Spleen (tissue), 11 donors: ENCODE measurements around the gene C10orf62. TPM values are rescaled to one million over a fixed set of nuclear protein-coding genes. Genes with fewer than 3 reads are reported as not detected.

ENCODE experiments used
- DNase-seq: peaks from one replicate; pipeline ENCODE4 v3.0.0-alpha.2; 2020
- H3K27ac ChIP-seq, 8 donors: fragments of 200-600 bp; sonication (generic) in 7 of 8; 1 replicate in 4 of 8; 2 replicates in 4 of 8; pipeline versions ENCODE4 v1.5.0 to v1.8.0; 2016 to 2021; ENCODE audit warnings: inconsistent platforms in 4 of 8, mild to moderate bottlenecking in 4 of 8, moderate library complexity in 1 of 8
- H3K27me3 ChIP-seq, 7 donors: fragments of 200-600 bp; sonication (generic) in 6 of 7; replicated peaks in 1 of 7; 1 replicate in 4 of 7; 2 replicates in 3 of 7; pipeline versions ENCODE4 v1.5.0 to v1.8.0; 2016 to 2021; ENCODE audit warnings: inconsistent platforms in 3 of 7, mild to moderate bottlenecking in 1 of 7
- H3K36me3 ChIP-seq, 6 donors: fragments of 200-600 bp; sonication (generic) in 5 of 6; 1 replicate in 4 of 6; 2 replicates in 2 of 6; pipeline versions ENCODE4 v1.5.0 to v1.8.0; 2016 to 2021; ENCODE audit warnings: inconsistent platforms in 2 of 6
- H3K4me1 ChIP-seq, 6 donors: fragments of 200-600 bp; sonication (generic) in 5 of 6; 1 replicate in 3 of 6; 2 replicates in 3 of 6; pipeline versions ENCODE4 v1.5.0 to v1.8.0; 2016 to 2021; ENCODE audit warnings: inconsistent platforms in 3 of 6
- H3K4me3 ChIP-seq, 8 donors: fragments of 200-600 bp; sonication (generic) in 7 of 8; 1 replicate in 4 of 8; 2 replicates in 4 of 8; pipeline versions ENCODE4 v1.5.0 to v1.8.0; 2016 to 2021; ENCODE audit warnings: inconsistent platforms in 4 of 8, mild to moderate bottlenecking in 4 of 8, moderate library complexity in 2 of 8
- H3K9me3 ChIP-seq, 8 donors: fragments of 200-600 bp; sonication (generic) in 7 of 8; 1 replicate in 4 of 8; 2 replicates in 4 of 8; pipeline versions ENCODE4 v1.5.0 to v1.8.0; 2016 to 2021; ENCODE audit warnings: inconsistent platforms in 4 of 8
- CTCF ChIP-seq, 11 experiments: fragments of 200-600 bp in 7 of 11; fragments of 450-650 bp in 4 of 11; sonication (generic) in 4 of 11; IDR thresholded peaks in 8 of 11; conservative IDR thresholded peaks in 3 of 11; 1 replicate in 7 of 11; 2 replicates in 4 of 11; pipeline versions ENCODE4 v1.4.0 to v1.8.0; 2016 to 2021; ENCODE audit warnings: antibody characterized with exemption in 11 of 11, inconsistent platforms in 4 of 11, mild to moderate bottlenecking in 1 of 11
- POLR2A ChIP-seq, 3 donors: fragments of 450-650 bp; IDR thresholded peaks; one replicate each; pipeline ENCODE4 v1.5.1; 2017; ENCODE audit warnings: antibody characterized with exemption in 3 of 3, mild to moderate bottlenecking in 1 of 3
- POLR2AphosphoS5 ChIP-seq, 3 donors: sonication (generic); formaldehyde crosslinking; IDR thresholded peaks; one replicate each; pipeline ENCODE4 v1.5.1; 2017; ENCODE audit warnings: antibody characterized with exemption in 3 of 3
- WGBS, 5 donors: extraction: QIAGEN DNeasy Blood & Tissue Kit in 3 of 5; methylation state at CpG; one replicate each; pipeline versions ENCODE4 v1.1.5 to v1.1.7; 2013 to 2018; 5-methylcytosine and 5-hydroxymethylcytosine counted together
- intact Hi-C: fragments of 100-400 bp; cut with DNase I; formaldehyde crosslinking; loops from one replicate; pipeline ENCODE4 v1.15.0; 2023; ENCODE audit warnings: low total_unique reads
- polyA plus RNA-seq, 3 donors: library from polyadenylated mRNA; stranded (reverse); fragments of 200-250 nt; gene quantifications; one replicate each; pipeline ENCODE4 v1.2.1, GENCODE V29; 2013
- total RNA-seq, 7 donors: library from RNA; depleted of rRNA in 3 of 7; stranded (reverse); fragments of >200 nt in 3 of 7; fragmentation: NEBNext Ultra II Directional in 4 of 7; extraction: Animal tissue kit (Norgen Biotek cat#: 25700) in 4 of 7; gene quantifications; one replicate each; pipeline versions ENCODE4 v1.1.0 to v1.2.1, GENCODE V29; 2016 to 2021
- donor health status: healthy with polysubstance abuse.
- donor health status: DM: no; HTN: no; CAD: no; lungs with moderate emphysema.
- donor health status: DM: no; HTN: no; CAD: no.
- donor health status: Bipolar disorder and iron deficiency.
- donor health status: healthy.
- donor health status: DM: no; HTN: no; CAD: no.
- donor health status: DM: yes; HTN: yes; CAD: no.

The C10orf62 gene
- total and polyA plus RNA-seq, 10 donors, result not detected

DNA sequence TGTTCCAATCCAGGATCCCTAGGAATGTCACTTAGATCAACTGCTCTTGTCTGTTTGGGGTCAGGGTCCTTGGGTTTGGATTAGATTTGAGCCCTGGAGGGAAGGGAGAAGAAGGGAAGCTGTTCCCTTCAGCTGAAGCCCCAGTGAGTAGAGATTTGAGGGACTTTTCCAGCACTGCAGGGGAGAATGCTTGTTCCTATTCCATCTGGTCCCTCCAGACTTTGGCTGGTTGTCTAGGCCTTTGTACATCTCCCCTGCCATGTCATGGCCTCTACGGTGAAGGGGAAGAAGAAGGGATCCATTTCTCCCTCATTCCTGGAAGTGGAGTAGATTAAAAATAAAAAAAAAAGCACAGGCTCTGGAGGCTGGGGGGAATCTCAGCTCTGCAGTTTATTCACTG is 11.1 kb downstream of the C10orf62 start:
- Histone ChIP-seq H3K4me1 (peaks cover 0 to 11% (median 0%) of the 10 kb centered on the region in 6 donors), H3K27me3 (no peaks in the 10 kb centered on the region), H3K4me3 (no peak overlapping the region), H3K27ac (no peak overlapping the region), H3K36me3 (no peaks in the 10 kb centered on the region), H3K9me3 (no peaks in the 10 kb centered on the region)
- intact Hi-C loops, result no loop called here
- TF ChIP-seq CTCF (IDR thresholded peaks at IDR 0.05 in 8 of 11, conservative IDR thresholded peaks at IDR 0.05 in 3 of 11), result no peak
- TF ChIP-seq POLR2A (IDR thresholded peaks at IDR 0.05), result no peak
- no peak for TF ChIP-seq POLR2AphosphoS5 (IDR thresholded peaks at IDR 0.05)
- DNase-seq, result no peak
- WGBS, 5 donors, result 81 to 100% (median 94%) methylated on average over 1 of the region's 1 CpG

GRCh38 chr10:97601268-97602215 is 12.0 kb downstream of the C10orf62 start:
- 83 to 93% (median 89%) methylated on average over 12 to 21 of the region's 21 CpGs for WGBS, 5 donors
- Histone ChIP-seq H3K4me1 (peaks cover 0 to 8% (median 0%) of the 10 kb centered on the region in 6 donors), H3K27ac (no peak overlapping the region), H3K9me3 (no peaks in the 10 kb centered on the region), H3K36me3 (no peaks in the 10 kb centered on the region), H3K27me3 (no peaks in the 10 kb centered on the region), H3K4me3 (no peak overlapping the region)
- no peak for DNase-seq
- intact Hi-C loops, result no loop called here
- TF ChIP-seq POLR2A (IDR thresholded peaks at IDR 0.05), result no peak
- no peak for TF ChIP-seq CTCF (IDR thresholded peaks at IDR 0.05 in 8 of 11, conservative IDR thresholded peaks at IDR 0.05 in 3 of 11)
- TF ChIP-seq POLR2AphosphoS5 (IDR thresholded peaks at IDR 0.05), result no peak

GRCh38 chr10:97607095-97607636 is 17.6 kb downstream of the C10orf62 start:
- DNase-seq, result no peak
- intact Hi-C loops, result no loop called here
- H3K4me1 ChIP-seq, result no peaks in the 10 kb centered on the region
- H3K36me3 ChIP-seq, result no peaks in the 10 kb centered on the region
- no peaks in the 10 kb centered on the region for H3K9me3 ChIP-seq
- TF ChIP-seq POLR2A (IDR thresholded peaks at IDR 0.05) (no peak), POLR2AphosphoS5 (IDR thresholded peaks at IDR 0.05) (no peak), CTCF (IDR thresholded peaks at IDR 0.05 in 8 of 11, conservative IDR thresholded peaks at IDR 0.05 in 3 of 11) (no peak)
- no peak overlapping the region for H3K4me3 ChIP-seq
- WGBS, 5 donors, result 89 to 95% (median 94%) methylated on average over 5 of the region's 5 CpGs
- no peaks in the 10 kb centered on the region for H3K27me3 ChIP-seq
- no peak overlapping the region for H3K27ac ChIP-seq

DNA sequence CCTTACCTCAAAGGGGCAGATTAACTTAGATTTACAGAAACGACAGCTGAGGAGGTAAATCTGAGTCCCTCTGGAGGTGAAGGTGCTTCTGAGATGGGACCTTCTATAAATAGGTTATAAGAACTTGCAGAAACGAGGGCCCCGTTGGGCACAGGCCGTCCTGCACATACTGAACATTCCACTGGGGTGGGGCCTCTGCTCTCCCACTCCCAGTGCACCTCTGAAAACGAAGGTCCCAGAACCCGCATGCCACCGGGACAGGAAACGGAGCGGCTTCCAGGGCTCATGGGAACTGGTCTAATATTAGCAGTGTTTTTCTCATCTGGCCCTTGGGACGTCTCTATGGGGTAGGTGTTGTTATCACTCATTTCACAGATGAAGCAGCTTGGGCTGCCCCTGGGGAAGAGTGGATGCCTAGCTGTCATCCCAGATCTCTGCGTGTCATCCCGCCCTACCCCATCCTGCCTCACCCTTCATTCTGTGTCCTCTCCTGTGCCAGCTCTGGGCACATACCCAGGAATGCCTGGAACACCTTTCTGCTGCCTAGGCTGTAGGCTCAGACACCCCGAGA is 19.6 kb downstream of the C10orf62 start:
- WGBS, 5 donors, result 67 to 93% (median 85%) methylated on average over 8 to 13 of the region's 13 CpGs
- H3K4me3 ChIP-seq, result no peak overlapping the region
- H3K36me3 ChIP-seq, result no peaks in the 10 kb centered on the region
- no peaks in the 10 kb centered on the region for H3K4me1 ChIP-seq
- no peaks in the 10 kb centered on the region for H3K9me3 ChIP-seq
- H3K27ac ChIP-seq, result no peak overlapping the region
- no peak for DNase-seq
- intact Hi-C loops, result no loop called here
- TF ChIP-seq POLR2A (IDR thresholded peaks at IDR 0.05) (no peak), POLR2AphosphoS5 (IDR thresholded peaks at IDR 0.05) (no peak), CTCF (IDR thresholded peaks at IDR 0.05 in 8 of 11, conservative IDR thresholded peaks at IDR 0.05 in 3 of 11) (no peak)
- no peaks in the 10 kb centered on the region for H3K27me3 ChIP-seq
